GM19351 (cell line): ENCODE data around the gene EGFL7.

Experiments used
- ATAC-seq: cut with Tn5 transposase; IDR thresholded peaks from one replicate; pipeline ENCODE4 v1.9.1; 2021; ENCODE audit warnings: mild to moderate bottlenecking, moderate library complexity; ENCODE audit not compliant: unreplicated experiment

EGFL7 gene

DNA sequence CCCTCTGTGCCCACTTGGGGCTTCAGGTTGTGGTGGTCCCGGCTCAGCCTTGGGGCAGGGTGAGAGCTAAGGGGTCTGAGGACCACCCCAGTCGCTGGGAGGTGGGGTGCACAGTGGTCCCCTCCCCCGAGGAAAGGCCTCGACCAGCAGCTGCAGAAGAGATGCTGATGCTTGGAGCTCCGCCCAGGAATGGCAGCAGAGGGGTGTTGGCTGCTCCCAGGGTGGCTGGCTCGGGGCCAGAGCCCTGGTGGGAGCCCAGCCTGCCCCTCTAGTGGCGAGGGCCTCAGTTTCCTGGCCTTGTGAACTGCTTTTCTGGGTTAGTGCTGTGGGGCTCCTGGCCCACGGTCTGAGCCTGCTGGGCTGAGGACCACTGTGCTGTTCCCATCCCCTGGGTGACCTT is 50.8 kb downstream of the EGFL7 start:
- no peak for ATAC-seq

DNA sequence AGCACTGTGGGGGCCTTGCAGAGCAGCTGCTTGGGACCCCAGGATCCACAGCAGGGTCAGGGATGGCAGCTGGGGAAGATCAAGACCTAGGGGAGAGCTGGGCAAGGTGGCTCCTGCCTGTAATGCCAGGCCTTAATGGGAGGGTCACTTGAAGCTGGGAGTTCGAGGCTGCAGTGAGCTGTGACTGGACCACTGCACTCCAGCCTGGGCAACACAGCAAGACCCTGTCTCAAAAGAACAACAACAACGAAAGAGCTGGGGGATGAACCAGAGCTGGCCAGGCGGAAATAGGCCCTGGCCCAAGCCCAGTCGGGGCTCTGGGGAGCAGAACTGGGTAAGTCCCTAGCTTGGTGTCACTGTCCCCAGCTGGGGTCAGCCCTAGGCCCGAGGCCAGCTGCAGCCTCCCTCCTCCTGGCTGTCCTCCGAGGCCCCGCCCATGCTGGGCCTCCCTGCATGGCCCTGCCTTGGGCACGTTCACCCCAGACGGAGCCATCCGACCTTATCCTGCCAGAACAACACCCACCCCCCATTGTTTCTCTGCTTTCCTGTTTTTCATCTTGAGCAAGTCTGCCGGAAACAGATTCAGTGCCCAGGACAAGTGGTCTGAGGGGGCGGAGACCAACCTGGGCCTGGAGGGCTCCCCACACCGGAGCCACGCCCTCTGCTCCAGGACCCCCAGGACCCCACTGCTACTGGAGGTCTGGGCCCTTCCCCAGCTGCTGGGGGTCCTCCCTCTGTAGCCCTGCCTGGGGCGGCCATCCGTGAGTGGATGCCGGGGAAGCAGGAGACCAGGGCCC is 51.6 kb downstream of the EGFL7 start:
- ATAC-seq: no peak

GRCh38 chr9:136714893-136715274 is 52.2 kb downstream of the EGFL7 start:
- no peak for ATAC-seq

GRCh38 chr9:136717399-136717798 is 54.7 kb downstream of the EGFL7 start:
- ATAC-seq: no peak

GRCh38 chr9:136718345-136719194 is 55.9 kb downstream of the EGFL7 start:
- ATAC-seq: no peak

DNA sequence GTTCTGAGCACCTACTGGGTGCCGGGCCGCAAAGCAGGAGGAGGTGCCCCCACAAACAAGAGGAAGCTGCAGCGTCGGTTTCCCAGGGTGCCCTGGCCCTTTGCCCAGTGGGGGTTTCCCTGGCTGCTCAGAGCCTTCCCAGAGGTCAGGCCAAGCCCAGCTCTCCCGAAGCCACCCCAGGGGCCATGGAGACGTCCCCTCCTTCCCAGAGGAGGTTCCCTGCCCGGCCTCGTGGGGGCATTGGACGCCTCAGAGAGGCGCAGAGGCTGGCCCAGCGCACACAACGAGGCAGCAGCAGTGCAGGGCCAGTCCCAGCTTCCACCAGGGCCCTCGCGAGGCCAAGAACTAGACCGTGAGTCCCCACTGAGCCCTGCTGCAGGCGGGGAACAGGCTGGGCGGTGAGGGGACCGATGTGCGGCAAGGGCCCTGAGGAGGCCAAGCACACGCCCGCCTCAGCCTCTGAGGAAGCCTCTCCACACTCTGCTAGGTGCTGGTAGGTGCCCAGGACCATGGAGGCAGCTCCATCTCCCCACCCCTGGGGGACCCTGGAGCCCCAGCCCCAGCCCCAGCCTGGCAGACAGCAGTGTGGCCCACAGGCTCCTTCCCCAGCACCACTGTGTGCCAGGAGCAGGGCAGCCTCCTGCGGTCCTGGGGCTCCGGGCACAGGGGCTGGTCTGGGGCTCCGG is 56.6 kb downstream of the EGFL7 start:
- no peak for ATAC-seq

- no peak for ATAC-seq
Observed at GRCh38 chr9:136720251-136720897, 57.7 kb downstream of the EGFL7 start.

GRCh38 chr9:136720898-136721338 is 58.2 kb downstream of the EGFL7 start:
- no peak for ATAC-seq

DNA sequence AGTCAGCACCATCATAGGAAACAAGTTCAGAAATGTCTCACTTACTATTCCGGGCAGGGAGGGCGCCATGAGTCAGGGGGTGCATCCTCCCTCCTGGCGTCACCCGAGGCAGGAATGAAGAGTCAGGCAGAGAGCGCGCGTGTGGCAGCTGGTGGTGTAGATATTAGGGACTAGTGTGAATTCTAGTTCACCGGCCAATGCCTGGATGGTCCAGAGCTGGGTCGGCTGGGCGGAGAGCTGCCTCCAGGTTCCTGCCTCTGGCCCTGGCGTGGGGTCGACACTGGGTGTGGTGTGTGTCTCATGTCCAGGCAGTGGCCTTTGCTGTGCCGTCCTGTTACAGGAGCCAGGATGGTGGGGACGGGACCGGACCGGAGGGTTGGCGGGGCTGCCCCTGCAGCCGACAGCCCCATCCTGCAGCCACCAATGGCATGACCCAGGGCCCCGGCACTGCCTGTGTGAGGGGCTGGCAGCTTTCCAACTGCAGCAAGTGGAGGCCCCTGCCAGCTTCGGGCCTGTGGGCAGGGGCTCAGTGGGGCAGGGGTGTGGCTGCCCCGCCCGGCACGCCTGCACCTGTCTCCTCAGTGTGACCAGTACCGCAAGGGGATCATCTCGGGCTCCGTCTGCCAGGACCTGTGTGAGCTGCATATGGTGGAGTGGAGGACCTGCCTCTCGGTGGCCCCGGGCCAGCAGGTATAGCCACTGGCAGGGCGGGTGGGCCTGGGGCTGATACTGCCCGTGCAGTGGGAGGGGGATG is 58.8 kb downstream of the EGFL7 start:
- no peak for ATAC-seq
